Muscle of arm (tissue), 12 donors: Measurements from ENCODE around the gene PRKCB. TPM values are rescaled to one million over a fixed set of nuclear protein-coding genes. Genes with fewer than 3 reads are reported as not detected.
"Not testable (repeated sequence)": the region's sequence is repeated elsewhere in the genome, so short reads cannot be mapped to it uniquely, and the experiment has no call there.

Source experiments
- DNase-seq: peaks from one replicate; pipeline ENCODE4 v3.0.0-alpha.2; 2013
- polyA plus RNA-seq, 12 donors: library from polyadenylated mRNA; unstranded; fragments of 120-200 nt; gene quantifications; one replicate each; pipeline ENCODE4 v1.2.1, GENCODE V29; 2013; ENCODE audit not compliant: insufficient read length in 12 of 12

The PRKCB gene
- polyA plus RNA-seq, 12 donors, result 0.75 to 6.3 (median 1.8) TPM; not detected in 1

DNA sequence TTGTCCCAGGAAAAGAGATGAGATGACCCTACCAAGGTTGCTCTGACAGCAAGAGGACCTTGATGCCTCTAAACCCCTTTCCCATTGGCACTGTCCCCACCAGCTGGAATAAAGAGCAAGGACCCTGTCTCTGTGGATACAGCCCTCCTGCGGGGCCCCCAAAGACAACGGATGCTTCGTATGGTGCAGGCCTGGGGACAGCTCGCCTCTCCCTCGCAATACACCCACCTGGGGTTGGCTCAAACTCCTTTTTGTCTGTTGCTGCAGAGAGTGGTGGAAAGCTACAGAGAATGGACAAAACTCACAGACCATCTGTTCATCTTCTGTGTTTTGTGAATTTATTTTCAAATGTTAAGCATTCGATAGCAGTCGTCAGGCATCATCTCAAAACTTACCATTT, 392.7 kb downstream of the PRKCB start:
- DNase-seq, result no peak

DNA sequence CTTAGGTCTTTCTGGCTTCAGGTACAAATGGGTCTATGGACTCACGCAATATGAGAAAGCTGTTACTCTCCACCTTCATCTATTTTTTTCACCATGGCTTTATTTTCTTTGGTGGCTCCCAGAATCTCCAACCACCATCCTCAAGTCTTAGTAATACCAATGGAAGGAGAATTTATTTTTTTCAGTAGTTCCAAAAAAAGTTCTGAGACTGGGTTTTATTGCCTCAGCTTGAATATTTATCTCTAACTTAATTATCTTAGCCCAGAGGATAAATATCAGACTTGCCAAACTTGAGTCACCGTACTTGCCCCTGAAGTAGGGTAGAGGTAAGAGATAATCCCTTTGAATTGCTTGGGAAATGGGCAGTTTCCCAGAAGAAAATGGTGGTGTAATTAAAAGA, 397.2 kb downstream of the PRKCB start:
- no peak for DNase-seq

DNA sequence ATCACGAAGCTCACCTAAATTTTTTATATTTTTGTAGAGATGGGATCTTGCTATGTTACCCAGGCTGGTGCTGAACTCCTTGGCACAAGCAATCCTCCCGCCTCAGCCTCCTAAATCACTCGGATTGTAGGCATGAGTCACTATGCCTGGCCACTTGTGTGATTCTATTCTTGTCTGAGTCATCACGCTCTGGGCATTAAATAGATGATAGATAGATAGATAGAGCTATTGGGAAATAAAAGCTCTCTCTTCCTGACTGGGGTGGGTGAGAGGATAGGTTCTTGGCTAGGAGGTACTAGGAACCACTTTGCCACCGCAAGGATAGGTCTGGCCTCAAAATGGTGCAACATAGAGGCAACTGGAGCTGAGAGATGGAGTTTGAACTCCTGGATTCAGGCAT, 399.0 kb downstream of the PRKCB start:
- DNase-seq, result no peak

DNA sequence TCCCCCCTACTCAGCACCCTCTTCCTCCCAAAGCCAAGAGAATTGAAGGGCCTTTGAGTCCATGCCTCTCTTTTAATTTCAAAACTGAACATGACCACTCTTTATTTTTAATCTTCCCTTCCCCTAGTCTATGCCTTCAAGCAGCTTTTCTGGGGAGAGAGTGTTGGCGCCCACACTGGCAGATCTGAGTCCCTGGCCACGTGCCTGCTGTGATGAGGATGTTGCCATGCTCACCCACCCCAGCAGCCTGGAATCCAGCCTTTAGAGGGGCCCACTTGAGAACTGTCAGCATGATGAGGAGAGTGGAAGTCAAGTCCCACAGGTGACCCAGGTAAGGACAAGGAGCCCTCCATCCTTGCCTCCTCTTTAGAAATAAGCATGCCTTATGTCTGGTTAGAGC, 400.0 kb downstream of the PRKCB start:
- no peak for DNase-seq

DNA sequence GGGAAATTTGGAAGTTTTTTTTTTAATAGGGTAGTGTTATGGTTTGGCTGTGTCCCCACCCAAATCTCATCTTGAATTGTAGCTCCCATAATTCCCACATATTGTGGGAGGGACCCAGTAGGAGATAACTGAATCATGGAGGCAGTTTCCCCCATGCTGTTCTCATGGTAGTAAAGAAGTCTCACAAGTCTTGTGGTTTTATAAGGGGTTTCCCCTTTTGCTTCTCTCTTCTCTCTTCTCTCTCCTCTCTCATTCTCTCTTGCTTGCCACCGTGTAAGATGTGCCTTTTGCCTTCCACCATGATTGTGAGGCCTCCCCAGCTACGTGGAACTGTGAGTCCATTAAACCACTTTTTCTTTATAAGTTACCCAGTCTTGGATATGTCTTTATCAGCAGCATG, 403.1 kb downstream of the PRKCB start:
- not testable (repeated sequence) for DNase-seq

DNA sequence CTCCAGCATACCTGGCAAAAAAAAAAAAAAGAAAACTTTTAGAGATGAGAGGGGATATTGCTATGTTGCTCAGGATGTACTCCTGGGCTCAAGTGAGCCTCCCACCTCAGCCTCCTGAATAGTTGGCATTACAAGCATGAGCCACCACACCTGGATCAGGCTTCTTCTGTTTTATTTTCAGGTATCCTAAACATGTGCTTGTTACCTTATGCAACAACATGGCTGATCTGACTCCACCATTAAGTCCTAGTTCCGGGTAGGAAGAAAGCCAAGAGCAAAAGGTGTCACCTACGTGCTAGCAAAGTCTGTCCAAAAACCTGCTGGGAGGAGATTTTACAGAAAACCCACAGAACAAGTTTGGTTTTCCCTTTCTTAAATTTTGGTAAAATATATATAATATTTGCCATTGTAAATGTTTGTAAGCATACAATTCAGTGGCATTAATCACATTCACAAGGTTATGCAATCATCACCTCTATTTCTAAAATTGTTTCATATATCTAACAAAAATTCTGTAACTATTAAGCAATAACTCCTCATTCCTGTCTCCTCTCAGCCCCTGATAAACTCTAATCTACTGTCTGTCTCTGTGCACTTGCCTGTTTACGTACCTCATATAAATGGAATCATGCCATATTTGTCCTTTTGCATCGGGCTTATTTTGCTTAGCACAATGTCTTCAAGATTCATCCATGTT, 411.3 kb downstream of the PRKCB start:
- DNase-seq, result no peak

DNA sequence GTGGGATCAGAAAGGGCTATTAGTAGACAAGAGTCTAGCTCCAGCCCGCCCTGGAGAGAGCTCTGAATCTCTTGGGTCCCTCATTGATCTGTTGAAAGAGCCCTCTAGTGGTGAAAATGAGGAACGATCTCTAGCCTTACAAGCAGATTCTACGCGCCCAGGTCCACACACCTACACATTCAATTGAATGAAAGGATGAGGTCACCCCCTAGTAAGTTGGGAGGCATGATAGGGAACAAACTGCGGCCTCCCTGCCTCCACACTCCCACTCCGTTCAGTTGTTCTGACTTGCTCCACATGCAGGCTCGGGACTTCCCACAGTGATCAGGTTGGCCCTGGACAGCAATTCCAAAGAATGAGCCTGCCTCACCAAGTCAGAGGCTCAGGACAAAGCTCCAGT, 417.4 kb downstream of the PRKCB start:
- DNase-seq, result no peak

DNA sequence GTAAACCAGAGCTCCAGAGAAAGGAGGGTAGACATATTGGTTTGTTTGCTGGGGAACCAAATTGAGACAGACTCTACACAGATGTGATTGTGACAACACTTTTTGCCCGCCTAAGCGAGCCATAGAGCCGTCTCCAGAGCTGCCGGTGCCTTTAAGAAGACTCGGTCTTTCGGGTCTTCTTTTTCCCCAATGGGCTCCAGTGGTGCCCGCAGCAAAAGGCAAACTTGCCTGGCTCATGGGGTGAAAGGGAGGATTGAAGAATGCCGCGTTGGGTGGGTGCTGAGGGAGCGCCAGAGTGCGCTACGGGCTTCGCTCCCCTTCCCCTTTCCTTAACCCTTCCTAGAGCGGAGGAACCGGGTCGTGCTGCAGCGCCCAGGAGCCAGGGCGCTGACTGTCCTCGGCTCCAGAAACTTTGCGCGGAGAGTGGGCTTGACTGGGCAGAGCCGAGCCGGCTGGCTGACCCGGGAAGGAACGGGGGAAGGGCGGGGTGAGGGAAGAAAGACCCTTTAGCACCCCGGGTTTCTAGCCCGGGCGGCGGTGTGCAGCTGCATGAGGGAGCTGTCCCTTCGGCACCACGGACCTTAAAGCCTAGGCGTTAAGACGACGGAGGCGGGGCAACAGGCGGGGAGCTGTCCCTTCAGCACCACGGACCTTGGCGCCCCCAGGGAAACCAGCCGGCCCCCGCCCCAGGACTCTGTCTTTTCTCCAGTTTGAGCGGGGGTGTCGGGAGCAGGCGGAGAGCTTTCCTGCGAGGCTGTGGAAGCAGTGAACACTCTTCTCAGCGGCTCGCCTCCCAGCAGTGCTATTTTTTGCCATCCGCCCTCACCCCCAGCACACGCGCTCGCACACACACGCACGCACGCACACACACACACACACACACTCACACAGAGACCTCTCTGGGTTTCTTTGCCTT, 419.9 kb downstream of the PRKCB start, which contains the start of gene CACNG3:
TSS of gene CACNG3 (plus strand) at position 880 of the 916 bp plus-strand sequence. CDS start 420 bp downstream, outside the sequence.
- DNase-seq, result peak; percentile 31

DNA sequence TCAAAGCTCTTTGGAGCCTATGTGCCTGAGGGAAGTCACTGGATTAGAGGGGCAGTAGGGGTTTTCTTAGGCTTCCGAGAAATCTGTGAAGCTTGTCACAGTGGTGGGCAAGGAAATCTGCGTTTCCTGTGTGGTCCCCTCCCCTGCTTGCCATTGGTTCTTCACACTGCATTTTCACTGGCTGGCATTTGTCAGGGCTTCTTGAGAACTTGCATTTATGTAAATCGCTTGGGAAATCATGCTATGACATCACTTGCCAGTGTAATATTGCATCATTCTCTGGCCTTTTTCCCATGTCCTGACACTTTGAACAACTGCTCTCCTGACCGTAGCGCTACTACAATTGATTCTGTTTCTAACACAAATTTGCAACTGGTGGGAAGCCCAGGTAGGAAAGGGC, 422.2 kb downstream of the PRKCB start:
- no peak for DNase-seq

DNA sequence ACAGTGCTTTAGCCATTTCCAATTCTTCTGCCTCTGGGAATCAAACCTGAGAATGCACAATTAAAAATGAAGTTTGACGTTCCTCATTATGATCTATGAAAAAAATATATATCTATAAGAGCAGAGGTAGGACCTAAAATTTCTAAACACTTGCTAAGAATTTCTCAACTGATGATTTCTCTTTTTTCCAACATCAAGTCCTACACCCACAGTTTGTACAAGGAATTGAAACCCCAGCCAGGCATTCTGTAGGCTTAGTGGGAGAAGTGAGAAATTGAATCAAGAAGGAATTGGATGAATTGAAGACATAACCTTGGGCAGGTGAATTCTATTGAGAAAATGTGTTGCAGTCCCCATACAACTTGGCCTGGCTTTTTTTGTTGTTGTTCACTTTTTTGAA, 423.0 kb downstream of the PRKCB start:
- no peak for DNase-seq

DNA sequence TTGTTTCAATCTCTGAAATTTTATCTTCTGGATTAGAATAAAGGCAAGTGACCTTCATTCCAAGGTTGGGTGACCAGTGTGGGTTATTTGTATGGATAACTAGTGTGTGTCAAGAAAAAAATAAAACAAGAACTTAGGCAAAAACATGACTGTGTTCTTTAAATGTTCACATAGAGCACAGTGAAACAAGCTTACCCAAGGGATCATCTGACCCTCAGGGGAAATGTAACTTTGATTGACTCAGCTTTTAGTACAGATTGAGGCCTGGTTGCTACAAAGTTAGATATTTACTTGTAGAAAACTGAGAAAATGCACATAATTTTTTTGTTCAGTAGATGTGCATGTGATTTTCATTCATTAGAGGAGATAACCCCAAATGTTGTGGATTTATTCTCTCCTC, 427.0 kb downstream of the PRKCB start:
- DNase-seq, result no peak

Other genes starting within 250 kb of the PRKCB start
- gene NDUFAB1, start 239.7 kb upstream of the PRKCB start, polyA plus RNA-seq, result 100 to 1,000 TPM in 5 of 12 donors, 10 to 100 TPM in 6, not detected in 1; 53.4 to 117 (median 99.1) TPM
- 10 to 100 TPM in 8 of 12 donors, 1 to 10 TPM in 3, not detected in 1; 8.1 to 13.9 (median 10.7) TPM for gene PALB2, start 194.7 kb upstream of the PRKCB start, polyA plus RNA-seq
- gene DCTN5, start 194.5 kb upstream of the PRKCB start, polyA plus RNA-seq, result 10 to 100 TPM in 11 of 12 donors, not detected in 1; 30.1 to 58.0 (median 45.5) TPM
- 10 to 100 TPM in 9 of 12 donors, 1 to 10 TPM in 2, not detected in 1; 8.7 to 28.4 (median 13.1) TPM for gene PLK1, start 157.1 kb upstream of the PRKCB start, polyA plus RNA-seq
- under 1 TPM in 5 of 12 donors, not detected in 7; 0.08 to 0.43 (median 0.17) TPM for gene ERN2, start 122.8 kb upstream of the PRKCB start, polyA plus RNA-seq
- gene CHP2, start 81.0 kb upstream of the PRKCB start, polyA plus RNA-seq, result 10 to 100 TPM in 2 of 12 donors, 1 to 10 TPM in 2, under 1 TPM in 5, not detected in 3; 0.09 to 16.3 (median 0.31) TPM